Adipocyte (in vitro differentiated cells): ENCODE measurements around the gene TMEM185B.

Experiments used
- DNase-seq: peaks from one replicate; pipeline ENCODE4 v3.0.0-alpha.2; 2015; ENCODE audit warnings: low read depth
- H3K27me3 ChIP-seq: replicated peaks from 2 replicates; pipeline ENCODE4 v1.7.0; 2013; ENCODE audit warnings: mild to moderate bottlenecking, low read length, moderate library complexity; ENCODE audit not compliant: control insufficient read depth, insufficient read depth
- H3K36me3 ChIP-seq: 2 replicates; pipeline ENCODE4 v1.7.0; 2013; ENCODE audit warnings: low read length, mild to moderate bottlenecking, moderate library complexity; ENCODE audit not compliant: control insufficient read depth, insufficient read depth, severe bottlenecking
- H3K4me1 ChIP-seq: 2 replicates; pipeline ENCODE4 v1.7.0; 2013; ENCODE audit warnings: mild to moderate bottlenecking, low read length, moderate library complexity; ENCODE audit not compliant: control insufficient read depth, insufficient read depth
- H3K4me3 ChIP-seq: 2 replicates; pipeline ENCODE4 v1.7.0; 2013; ENCODE audit warnings: mild to moderate bottlenecking, low read length, moderate library complexity
- H3K9ac ChIP-seq: 2 replicates; pipeline ENCODE4 v1.7.0; 2013; ENCODE audit warnings: mild to moderate bottlenecking, low read length, moderate library complexity
- H3K9me3 ChIP-seq: 2 replicates; pipeline ENCODE4 v1.7.0; 2013; ENCODE audit warnings: mild to moderate bottlenecking, low read length, moderate library complexity; ENCODE audit not compliant: control insufficient read depth

The TMEM185B gene

GRCh38 chr2:120228503-120228902 is 5.3 kb upstream of the TMEM185B start:
- H3K9me3 ChIP-seq, result no peaks in the 10 kb centered on the region
- no peak overlapping the region for H3K9ac ChIP-seq
- no peak for DNase-seq
- no peaks in the 10 kb centered on the region for H3K36me3 ChIP-seq
- H3K27me3 ChIP-seq, result no peaks in the 10 kb centered on the region
- peaks cover 13% of the 10 kb centered on the region for H3K4me1 ChIP-seq
- H3K4me3 ChIP-seq, result no peak overlapping the region

GRCh38 chr2:120227111-120227991 is 4.2 kb upstream of the TMEM185B start:
- no peaks in the 10 kb centered on the region for H3K9me3 ChIP-seq
- peaks cover 15% of the 10 kb centered on the region for H3K4me1 ChIP-seq
- no peaks in the 10 kb centered on the region for H3K27me3 ChIP-seq
- no peak overlapping the region for H3K9ac ChIP-seq
- DNase-seq, result no peak
- no peaks in the 10 kb centered on the region for H3K36me3 ChIP-seq
- H3K4me3 ChIP-seq, result no peak overlapping the region

GRCh38 chr2:120226316-120226715 is 3.1 kb upstream of the TMEM185B start:
- H3K27me3 ChIP-seq, result no peaks in the 10 kb centered on the region

GRCh38 chr2:120225549-120226065 is 2.4 kb upstream of the TMEM185B start:
- Histone ChIP-seq H3K4me1 (peaks cover 20% of the 10 kb centered on the region), H3K4me3 (no peak overlapping the region), H3K36me3 (no peaks in the 10 kb centered on the region), H3K27me3 (no peaks in the 10 kb centered on the region), H3K9me3 (no peaks in the 10 kb centered on the region), H3K9ac (no peak overlapping the region)
- DNase-seq, result no peak

More at GRCh38 chr2:120226316-120226715, 3.1 kb upstream of the TMEM185B start:
- no peaks in the 10 kb centered on the region for H3K36me3 ChIP-seq
- H3K9ac ChIP-seq, result no peak overlapping the region
- no peak overlapping the region for H3K4me3 ChIP-seq
- H3K9me3 ChIP-seq, result no peaks in the 10 kb centered on the region
- DNase-seq, result no peak
- H3K4me1 ChIP-seq, result peaks cover 20% of the 10 kb centered on the region

GRCh38 chr2:120224735-120225548 is 1.7 kb upstream of the TMEM185B start:
- peaks cover 20% of the 10 kb centered on the region for H3K4me1 ChIP-seq
- DNase-seq, result no peak
- no peaks in the 10 kb centered on the region for H3K36me3 ChIP-seq
- no peak overlapping the region for H3K4me3 ChIP-seq
- H3K9ac ChIP-seq, result no peak overlapping the region
- no peaks in the 10 kb centered on the region for H3K9me3 ChIP-seq
- no peaks in the 10 kb centered on the region for H3K27me3 ChIP-seq

GRCh38 chr2:120224256-120224655 is 1.1 kb upstream of the TMEM185B start:
- Histone ChIP-seq H3K4me3 (no peak overlapping the region), H3K36me3 (no peaks in the 10 kb centered on the region)
- DNase-seq, result no peak

GRCh38 chr2:120222186-120223033 is 790 bp downstream of the TMEM185B start:
- H3K4me3 ChIP-seq, result peak overlapping the region; percentile 82
- no peaks in the 10 kb centered on the region for H3K9me3 ChIP-seq
- H3K27me3 ChIP-seq, result no peaks in the 10 kb centered on the region
- peaks cover 20% of the 10 kb centered on the region for H3K4me1 ChIP-seq
- no peak for DNase-seq
- H3K9ac ChIP-seq, result peak overlapping the region; percentile 85
- H3K36me3 ChIP-seq, result no peaks in the 10 kb centered on the region

More at GRCh38 chr2:120224256-120224655, 1.1 kb upstream of the TMEM185B start:
- H3K4me1 ChIP-seq, result peaks cover 20% of the 10 kb centered on the region
- H3K9ac ChIP-seq, result peak overlapping the region; percentile 85
- H3K9me3 ChIP-seq, result no peaks in the 10 kb centered on the region
- H3K27me3 ChIP-seq, result no peaks in the 10 kb centered on the region

GRCh38 chr2:120221616-120222015 is 1.6 kb downstream of the TMEM185B start:
- Histone ChIP-seq H3K36me3 (no peaks in the 10 kb centered on the region), H3K27me3 (no peaks in the 10 kb centered on the region), H3K4me3 (no peak overlapping the region), H3K9me3 (no peaks in the 10 kb centered on the region), H3K9ac (no peak overlapping the region), H3K4me1 (peaks cover 20% of the 10 kb centered on the region)
- no peak for DNase-seq

- no peaks in the 10 kb centered on the region for H3K9me3 ChIP-seq
- peaks cover 20% of the 10 kb centered on the region for H3K4me1 ChIP-seq
- H3K27me3 ChIP-seq, result no peaks in the 10 kb centered on the region
- no peak overlapping the region for H3K9ac ChIP-seq
- H3K36me3 ChIP-seq, result no peaks in the 10 kb centered on the region
- no peak overlapping the region for H3K4me3 ChIP-seq
- no peak for DNase-seq
Measured at GRCh38 chr2:120220756-120221155, 2.4 kb downstream of the TMEM185B start.

GRCh38 chr2:120219766-120220165 is 3.4 kb downstream of the TMEM185B start:
- Histone ChIP-seq H3K4me1 (peaks cover 20% of the 10 kb centered on the region), H3K36me3 (no peaks in the 10 kb centered on the region), H3K27me3 (no peaks in the 10 kb centered on the region), H3K9me3 (no peaks in the 10 kb centered on the region), H3K9ac (no peak overlapping the region), H3K4me3 (no peak overlapping the region)
- no peak for DNase-seq
